PC-9 (cell line): Measurements from ENCODE around the gene LCN10.
"Not testable (repeated sequence)": the region's sequence is repeated elsewhere in the genome, so short reads cannot be mapped to it uniquely, and the experiment has no call there.

ENCODE experiments used
- EZH2 ChIP-seq: fragments of 200-600 bp; sonication (generic); IDR thresholded peaks from 2 replicates; pipeline ENCODE4 v1.8.0; 2017; ENCODE audit warnings: antibody characterized with exemption, low read depth
- TF ChIP-seq, protein P1 (sequence below): fragments of 200-600 bp; sonication (generic); conservative IDR thresholded peaks from 2 replicates; pipeline ENCODE4 v1.6.1; 2017; ENCODE audit warnings: mixed run types, antibody characterized with exemption, mild to moderate bottlenecking, moderate library complexity

DNA sequence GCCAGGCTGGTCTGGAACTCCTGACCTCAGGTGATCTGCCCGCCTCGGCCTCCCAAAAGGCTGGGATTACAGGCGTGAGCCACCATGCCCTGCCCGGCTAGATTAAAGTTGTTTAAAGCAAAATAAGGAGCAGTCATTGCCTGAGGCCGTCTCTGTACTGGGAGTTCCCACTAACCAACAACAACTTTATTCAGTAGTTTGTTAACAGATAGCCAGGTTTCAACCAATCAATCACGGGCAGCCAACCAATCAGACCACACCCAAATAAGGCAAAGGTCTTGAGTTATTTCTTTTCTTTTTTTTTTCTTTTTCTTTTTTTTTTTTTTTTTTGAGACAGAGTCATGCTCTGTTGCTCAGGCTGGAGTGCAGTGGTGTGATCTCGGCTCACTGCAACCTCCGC is 38.0 kb downstream of the LCN10 start:
- TF ChIP-seq, protein P1, sequence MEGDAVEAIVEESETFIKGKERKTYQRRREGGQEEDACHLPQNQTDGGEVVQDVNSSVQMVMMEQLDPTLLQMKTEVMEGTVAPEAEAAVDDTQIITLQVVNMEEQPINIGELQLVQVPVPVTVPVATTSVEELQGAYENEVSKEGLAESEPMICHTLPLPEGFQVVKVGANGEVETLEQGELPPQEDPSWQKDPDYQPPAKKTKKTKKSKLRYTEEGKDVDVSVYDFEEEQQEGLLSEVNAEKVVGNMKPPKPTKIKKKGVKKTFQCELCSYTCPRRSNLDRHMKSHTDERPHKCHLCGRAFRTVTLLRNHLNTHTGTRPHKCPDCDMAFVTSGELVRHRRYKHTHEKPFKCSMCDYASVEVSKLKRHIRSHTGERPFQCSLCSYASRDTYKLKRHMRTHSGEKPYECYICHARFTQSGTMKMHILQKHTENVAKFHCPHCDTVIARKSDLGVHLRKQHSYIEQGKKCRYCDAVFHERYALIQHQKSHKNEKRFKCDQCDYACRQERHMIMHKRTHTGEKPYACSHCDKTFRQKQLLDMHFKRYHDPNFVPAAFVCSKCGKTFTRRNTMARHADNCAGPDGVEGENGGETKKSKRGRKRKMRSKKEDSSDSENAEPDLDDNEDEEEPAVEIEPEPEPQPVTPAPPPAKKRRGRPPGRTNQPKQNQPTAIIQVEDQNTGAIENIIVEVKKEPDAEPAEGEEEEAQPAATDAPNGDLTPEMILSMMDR, result not testable (repeated sequence)
- not testable (repeated sequence) for TF ChIP-seq EZH2
